Activated B cell treated with CpG ODN at 0.5 μM for 24 hours (primary cell): ENCODE measurements around the gene SSBP2. TPM values are rescaled to one million over a fixed set of nuclear protein-coding genes. Genes with fewer than 3 reads are reported as not detected.

Experiments used
- ATAC-seq: fragments of 200-7000 bp; cut with Tn5 transposase; one replicate; pipeline ENCODE4 v1.10.0; 2021; ENCODE audit warnings: low read depth, mild to moderate bottlenecking, moderate library complexity
- CTCF ChIA-PET: fragments of 350-600 bp; sonication (Branson Sonifier 250); formaldehyde crosslinking; loops from one replicate; lab custom pipeline; 2021; ENCODE audit warnings: antibody characterized with exemption; lab: Charles Lee
- POLR2A ChIA-PET: fragments of 350-600 bp; sonication (Branson Sonifier 250); formaldehyde crosslinking; loops from one replicate; lab custom pipeline; 2021; ENCODE audit warnings: antibody characterized with exemption; lab: Charles Lee
- DNase-seq: peaks from one replicate; pipeline ENCODE4 v3.0.0; 2022
- H3K27ac Mint-ChIP-seq: one replicate; pipeline ENCODE4 v1.8.0; 2020; ENCODE audit warnings: mixed read lengths
- H3K27me3 Mint-ChIP-seq: one replicate; pipeline ENCODE4 v1.8.0; 2021; ENCODE audit warnings: mixed read lengths
- H3K36me3 Mint-ChIP-seq: one replicate; pipeline ENCODE4 v1.8.0; 2021; ENCODE audit warnings: low read depth, mixed read lengths
- H3K4me1 Mint-ChIP-seq: one replicate; pipeline ENCODE4 v1.8.0; 2021; ENCODE audit warnings: mixed read lengths
- H3K4me3 Mint-ChIP-seq: one replicate; pipeline ENCODE4 v1.8.0; 2020; ENCODE audit warnings: mild to moderate bottlenecking, mixed read lengths
- H3K9me3 Mint-ChIP-seq: one replicate; pipeline ENCODE4 v1.8.0; 2020; ENCODE audit warnings: mixed read lengths
- CTCF ChIP-seq: fragments of 200-600 bp; IDR thresholded peaks from one replicate; pipeline ENCODE4 v1.8.0; 2022; ENCODE audit warnings: antibody characterized with exemption, mild to moderate bottlenecking
- intact Hi-C: fragments of 100-400 bp; cut with micrococcal nuclease; formaldehyde crosslinking; loops from one replicate; pipeline ENCODE4 v1.15.1; 2024
- total RNA-seq: library from RNA; stranded (reverse); gene quantifications from 2 replicates; pipeline ENCODE4 v1.2.3, GENCODE V29; 2022

Gene SSBP2
- total RNA-seq, 1 donor from 2014 or later: 26.2 TPM

- DNase-seq (no peak), ATAC-seq (no peak)
- intact Hi-C loops: no loop called here
- no peak overlapping the region for H3K27ac Mint-ChIP-seq
- H3K36me3 Mint-ChIP-seq: peaks cover 25% of the 10 kb centered on the region
- H3K27me3 Mint-ChIP-seq: no peaks in the 10 kb centered on the region
- H3K9me3 Mint-ChIP-seq: peaks cover 3% of the 10 kb centered on the region
- no peak for TF ChIP-seq CTCF
- CTCF ChIA-PET: no interaction called here
- no peak overlapping the region for H3K4me3 Mint-ChIP-seq
- POLR2A ChIA-PET: no interaction called here
- H3K4me1 Mint-ChIP-seq: no peaks in the 10 kb centered on the region
Measured at GRCh38 chr5:81469676-81470075, 281.2 kb downstream of the SSBP2 start.

GRCh38 chr5:81450940-81451339 is 300.0 kb downstream of the SSBP2 start:
- no peaks in the 10 kb centered on the region for H3K4me1 Mint-ChIP-seq
- no peak overlapping the region for H3K4me3 Mint-ChIP-seq
- intact Hi-C loops: no loop called here
- ChIA-PET POLR2A (no interaction called here), CTCF (no interaction called here)
- H3K27me3 Mint-ChIP-seq: no peaks in the 10 kb centered on the region
- no peak for ATAC-seq
- H3K9me3 Mint-ChIP-seq: no peaks in the 10 kb centered on the region
- no peak for DNase-seq
- TF ChIP-seq CTCF: no peak
- H3K36me3 Mint-ChIP-seq: peaks cover 31% of the 10 kb centered on the region
- H3K27ac Mint-ChIP-seq: no peak overlapping the region

GRCh38 chr5:81435023-81435422 is 315.9 kb downstream of the SSBP2 start:
- intact Hi-C loops: no loop called here
- DNase-seq (no peak), ATAC-seq (no peak)
- Mint-ChIP-seq H3K36me3 (peaks cover 26% of the 10 kb centered on the region), H3K27me3 (no peaks in the 10 kb centered on the region), H3K9me3 (no peaks in the 10 kb centered on the region), H3K4me1 (no peaks in the 10 kb centered on the region), H3K4me3 (no peak overlapping the region), H3K27ac (no peak overlapping the region)
- ChIA-PET CTCF (no interaction called here), POLR2A (no interaction called here)
- no peak for TF ChIP-seq CTCF

- peaks cover 26% of the 10 kb centered on the region for H3K36me3 Mint-ChIP-seq
- DNase-seq: no peak
- POLR2A ChIA-PET: no interaction called here
- no peak for ATAC-seq
- H3K4me3 Mint-ChIP-seq: no peak overlapping the region
- H3K27me3 Mint-ChIP-seq: no peaks in the 10 kb centered on the region
- H3K27ac Mint-ChIP-seq: no peak overlapping the region
- CTCF ChIA-PET: no interaction called here
- peaks cover 2% of the 10 kb centered on the region for H3K4me1 Mint-ChIP-seq
- no peaks in the 10 kb centered on the region for H3K9me3 Mint-ChIP-seq
- intact Hi-C loops: loop anchor here (5.0 kb wide), 3 partner anchors 77 to 422 kb away; no protein-coding TSS in a partner anchor
- TF ChIP-seq CTCF: no peak
Measured at GRCh38 chr5:81429985-81430384, 320.9 kb downstream of the SSBP2 start.

- no peak for DNase-seq
- Mint-ChIP-seq H3K4me1 (peaks cover 2% of the 10 kb centered on the region), H3K9me3 (no peaks in the 10 kb centered on the region), H3K4me3 (no peak overlapping the region), H3K36me3 (peaks cover 20% of the 10 kb centered on the region), H3K27ac (no peak overlapping the region), H3K27me3 (no peaks in the 10 kb centered on the region)
- POLR2A ChIA-PET: no interaction called here
- CTCF ChIA-PET: interaction anchor here (0.9 to 1.0 kb wide), 2 partner anchors 796 to 797 kb away, joined by 3 to 4 read pairs; no protein-coding TSS in a partner anchor
- TF ChIP-seq CTCF: no peak
- intact Hi-C loops: loop anchor here (5.0 kb wide), 3 partner anchors 78 to 423 kb away; no protein-coding TSS in a partner anchor
- ATAC-seq: no peak
Measured at GRCh38 chr5:81429363-81429762, 321.5 kb downstream of the SSBP2 start.
